ENCODE results near the gene NT5DC3. TPM values are rescaled to one million over a fixed set of nuclear protein-coding genes. Genes with fewer than 3 reads are reported as not detected.

Gene NT5DC3
- total and polyA plus RNA-seq, 2 of the 13 experiments (the other 11 are each of a cell fraction or from before 2014, with no cell fraction given): 3.2 to 6.6 TPM

DNA sequence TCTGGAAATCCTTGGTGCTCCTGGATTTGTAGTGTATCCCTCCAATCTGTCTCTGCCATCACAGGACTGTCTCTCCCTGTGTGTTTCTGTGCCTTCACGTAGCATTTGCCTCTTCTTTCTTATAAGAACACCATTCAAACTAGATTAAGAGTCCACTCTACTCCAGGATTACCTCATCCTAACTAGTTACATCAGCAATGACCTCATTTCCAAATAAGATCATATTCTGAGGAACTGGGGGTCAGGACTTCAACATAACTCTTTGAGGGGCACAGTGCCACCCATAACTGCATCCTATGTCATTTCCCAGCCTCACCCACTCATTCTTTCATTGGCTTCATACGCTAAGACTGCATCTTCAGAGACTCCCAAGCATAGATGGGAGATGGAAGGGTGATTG lies 106.2 kb downstream of the NT5DC3 start:
- Histone ChIP-seq H3K4me3 (replicated peaks in 1 of 3; ENCODE audit: insufficient read depth in 1 of 3, low read depth in 2 of 3, low read length in 3 of 3) (no peak overlapping the region), H4K20me1 (ENCODE audit: insufficient read depth, low read length) (no peaks in the 10 kb centered on the region), H3K9me3 (ENCODE audit: low read length) (0 out of 2 replicates have a peak, but pooled peaks cover 6% of the 10 kb centered on the region), H3K4me2 (ENCODE audit: low read depth, low read length) (no peak overlapping the region), H3K36me3 (replicated peaks in 1 of 2; ENCODE audit: control insufficient read depth in 1 of 2, insufficient read depth in 2 of 2, low read length in 2 of 2) (no peaks in the 10 kb centered on the region), H3K9ac (ENCODE audit: insufficient read depth, low read depth, low read length) (no peak overlapping the region), H3K27ac (ENCODE audit: extremely low read length, insufficient read depth, low read length) (no peak overlapping the region), H3K79me2 (ENCODE audit: insufficient read depth, low read length) (no peaks in the 10 kb centered on the region), H2AFZ (ENCODE audit: low read length) (no peak overlapping the region), H3K4me1 (ENCODE audit: insufficient read depth, low read length) (no peaks in the 10 kb centered on the region), H3K27me3 (ENCODE audit: control insufficient read depth in 1 of 2, insufficient read depth in 2 of 2, low read length in 2 of 2) (no peaks in the 10 kb centered on the region; a peak in 2 of 5 replicates)
- TF ChIP-seq ATF7 (IDR thresholded peaks at IDR 0.05) (peak; percentile 77), ATF7 (CRISPR knock-in tag; IDR thresholded peaks at IDR 0.05) (no peak), MEIS1 (CRISPR knock-in tag; IDR thresholded peaks at IDR 0.05; ENCODE audit: borderline replicate concordance) (no peak), KAT8 (CRISPR knock-in tag; IDR thresholded peaks at IDR 0.05) (no peak)
- BruUV-seq (replicated peaks): no TSS peak
- FAIRE-seq: no peak
- in situ Hi-C loops (cut with HindIII; ENCODE audit: extremely low pct_ligation_motif_present, low pct_unique_long_range_greater_than_20kb): no loop called here
- no peak for ATAC-seq
- ChIA-PET CTCF (ENCODE audit: low intra/inter-chr PET ratio, low total read pairs) (no interaction called here), POLR2A (no interaction called here)
- WGBS (ENCODE audit: low lambda C conversion rate): 18% methylated on average over 2 of the region's 2 CpGs
- intact Hi-C loops (cut with micrococcal nuclease; ENCODE audit: unreplicated experiment): no loop called here
- DNase-seq (ENCODE audit: low spot score): no peak

DNA sequence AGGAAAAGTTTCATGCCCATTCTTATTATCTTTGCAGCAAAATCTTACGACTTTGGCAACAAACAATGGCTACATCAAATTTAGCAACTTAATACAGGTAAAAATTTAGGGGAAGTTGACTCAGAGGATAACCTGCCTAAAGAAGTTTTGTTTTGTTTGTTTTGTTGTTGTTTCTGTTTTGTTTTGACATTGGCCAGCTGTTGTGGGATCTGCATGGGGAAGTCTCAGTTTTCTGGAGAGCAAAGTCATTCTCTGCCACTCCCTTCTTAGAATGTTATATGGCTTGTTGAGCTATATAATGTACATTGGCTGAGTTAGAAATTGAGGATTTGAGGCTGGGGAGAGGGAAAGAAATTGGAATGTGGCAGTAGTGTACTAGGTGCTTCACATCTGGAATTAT lies 109.5 kb downstream of the NT5DC3 start:
- FAIRE-seq (no peak), ATAC-seq (no peak), DNase-seq (ENCODE audit: low spot score) (no peak)
- 3% methylated on average over 1 of the region's 1 CpG for WGBS (ENCODE audit: low lambda C conversion rate)
- intact Hi-C loops (cut with micrococcal nuclease; ENCODE audit: unreplicated experiment): no loop called here
- Histone ChIP-seq H3K4me3 (replicated peaks in 1 of 3; ENCODE audit: insufficient read depth in 1 of 3, low read depth in 2 of 3, low read length in 3 of 3) (no peak overlapping the region), H3K4me1 (ENCODE audit: insufficient read depth, low read length) (no peaks in the 10 kb centered on the region), H3K79me2 (ENCODE audit: insufficient read depth, low read length) (no peaks in the 10 kb centered on the region), H3K27ac (ENCODE audit: extremely low read length, insufficient read depth, low read length) (no peak overlapping the region), H3K9me3 (ENCODE audit: low read length) (0 out of 2 replicates have a peak, but pooled peaks cover 6% of the 10 kb centered on the region), H4K20me1 (ENCODE audit: insufficient read depth, low read length) (no peaks in the 10 kb centered on the region), H3K36me3 (replicated peaks in 1 of 2; ENCODE audit: control insufficient read depth in 1 of 2, insufficient read depth in 2 of 2, low read length in 2 of 2) (no peaks in the 10 kb centered on the region), H3K9ac (ENCODE audit: insufficient read depth, low read depth, low read length) (no peak overlapping the region), H3K27me3 (ENCODE audit: control insufficient read depth in 1 of 2, insufficient read depth in 2 of 2, low read length in 2 of 2) (peaks cover 0 to 4% of the 10 kb centered on the region in 2 experiments; a peak in 2 of 5 replicates), H3K4me2 (ENCODE audit: low read depth, low read length) (no peak overlapping the region), H2AFZ (ENCODE audit: low read length) (no peak overlapping the region)
- ChIA-PET CTCF (ENCODE audit: low intra/inter-chr PET ratio, low total read pairs) (no interaction called here), POLR2A (no interaction called here)
- in situ Hi-C loops (cut with HindIII; ENCODE audit: extremely low pct_ligation_motif_present, low pct_unique_long_range_greater_than_20kb): no loop called here
- no TSS peak for BruUV-seq (replicated peaks)
- TF ChIP-seq, protein P1, sequence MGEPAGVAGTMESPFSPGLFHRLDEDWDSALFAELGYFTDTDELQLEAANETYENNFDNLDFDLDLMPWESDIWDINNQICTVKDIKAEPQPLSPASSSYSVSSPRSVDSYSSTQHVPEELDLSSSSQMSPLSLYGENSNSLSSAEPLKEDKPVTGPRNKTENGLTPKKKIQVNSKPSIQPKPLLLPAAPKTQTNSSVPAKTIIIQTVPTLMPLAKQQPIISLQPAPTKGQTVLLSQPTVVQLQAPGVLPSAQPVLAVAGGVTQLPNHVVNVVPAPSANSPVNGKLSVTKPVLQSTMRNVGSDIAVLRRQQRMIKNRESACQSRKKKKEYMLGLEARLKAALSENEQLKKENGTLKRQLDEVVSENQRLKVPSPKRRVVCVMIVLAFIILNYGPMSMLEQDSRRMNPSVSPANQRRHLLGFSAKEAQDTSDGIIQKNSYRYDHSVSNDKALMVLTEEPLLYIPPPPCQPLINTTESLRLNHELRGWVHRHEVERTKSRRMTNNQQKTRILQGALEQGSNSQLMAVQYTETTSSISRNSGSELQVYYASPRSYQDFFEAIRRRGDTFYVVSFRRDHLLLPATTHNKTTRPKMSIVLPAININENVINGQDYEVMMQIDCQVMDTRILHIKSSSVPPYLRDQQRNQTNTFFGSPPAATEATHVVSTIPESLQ (CRISPR knock-in tag; conservative IDR thresholded peaks at IDR 0.05): no peak
- TF ChIP-seq ATF7-NPFF (CRISPR knock-in tag; IDR thresholded peaks at IDR 0.05; ENCODE audit: low read depth) (no peak), HES4 (CRISPR knock-in tag; IDR thresholded peaks at IDR 0.05; ENCODE audit: borderline replicate concordance) (no peak), ATM (IDR thresholded peaks at IDR 0.05; ENCODE audit: borderline replicate concordance) (no peak), MBNL3 (CRISPR knock-in tag; conservative IDR thresholded peaks at IDR 0.05) (no peak), GABPA (IDR thresholded peaks at IDR 0.05; ENCODE audit: low read depth, low read length) (no peak), GABPA (CRISPR knock-in tag; IDR thresholded peaks at IDR 0.05; ENCODE audit: low read depth) (no peak)
- TF ChIP-seq, protein P2, sequence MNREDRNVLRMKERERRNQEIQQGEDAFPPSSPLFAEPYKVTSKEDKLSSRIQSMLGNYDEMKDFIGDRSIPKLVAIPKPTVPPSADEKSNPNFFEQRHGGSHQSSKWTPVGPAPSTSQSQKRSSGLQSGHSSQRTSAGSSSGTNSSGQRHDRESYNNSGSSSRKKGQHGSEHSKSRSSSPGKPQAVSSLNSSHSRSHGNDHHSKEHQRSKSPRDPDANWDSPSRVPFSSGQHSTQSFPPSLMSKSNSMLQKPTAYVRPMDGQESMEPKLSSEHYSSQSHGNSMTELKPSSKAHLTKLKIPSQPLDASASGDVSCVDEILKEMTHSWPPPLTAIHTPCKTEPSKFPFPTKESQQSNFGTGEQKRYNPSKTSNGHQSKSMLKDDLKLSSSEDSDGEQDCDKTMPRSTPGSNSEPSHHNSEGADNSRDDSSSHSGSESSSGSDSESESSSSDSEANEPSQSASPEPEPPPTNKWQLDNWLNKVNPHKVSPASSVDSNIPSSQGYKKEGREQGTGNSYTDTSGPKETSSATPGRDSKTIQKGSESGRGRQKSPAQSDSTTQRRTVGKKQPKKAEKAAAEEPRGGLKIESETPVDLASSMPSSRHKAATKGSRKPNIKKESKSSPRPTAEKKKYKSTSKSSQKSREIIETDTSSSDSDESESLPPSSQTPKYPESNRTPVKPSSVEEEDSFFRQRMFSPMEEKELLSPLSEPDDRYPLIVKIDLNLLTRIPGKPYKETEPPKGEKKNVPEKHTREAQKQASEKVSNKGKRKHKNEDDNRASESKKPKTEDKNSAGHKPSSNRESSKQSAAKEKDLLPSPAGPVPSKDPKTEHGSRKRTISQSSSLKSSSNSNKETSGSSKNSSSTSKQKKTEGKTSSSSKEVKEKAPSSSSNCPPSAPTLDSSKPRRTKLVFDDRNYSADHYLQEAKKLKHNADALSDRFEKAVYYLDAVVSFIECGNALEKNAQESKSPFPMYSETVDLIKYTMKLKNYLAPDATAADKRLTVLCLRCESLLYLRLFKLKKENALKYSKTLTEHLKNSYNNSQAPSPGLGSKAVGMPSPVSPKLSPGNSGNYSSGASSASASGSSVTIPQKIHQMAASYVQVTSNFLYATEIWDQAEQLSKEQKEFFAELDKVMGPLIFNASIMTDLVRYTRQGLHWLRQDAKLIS (CRISPR knock-in tag; IDR thresholded peaks at IDR 0.05): no peak
- TF ChIP-seq, protein P3, sequence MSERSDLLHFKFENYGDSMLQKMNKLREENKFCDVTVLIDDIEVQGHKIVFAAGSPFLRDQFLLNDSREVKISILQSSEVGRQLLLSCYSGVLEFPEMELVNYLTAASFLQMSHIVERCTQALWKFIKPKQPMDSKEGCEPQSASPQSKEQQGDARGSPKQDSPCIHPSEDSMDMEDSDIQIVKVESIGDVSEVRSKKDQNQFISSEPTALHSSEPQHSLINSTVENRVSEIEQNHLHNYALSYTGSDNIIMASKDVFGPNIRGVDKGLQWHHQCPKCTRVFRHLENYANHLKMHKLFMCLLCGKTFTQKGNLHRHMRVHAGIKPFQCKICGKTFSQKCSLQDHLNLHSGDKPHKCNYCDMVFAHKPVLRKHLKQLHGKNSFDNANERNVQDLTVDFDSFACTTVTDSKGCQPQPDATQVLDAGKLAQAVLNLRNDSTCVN (CRISPR knock-in tag; IDR thresholded peaks at IDR 0.05; ENCODE audit: borderline replicate concordance): no peak

All from HepG2 (cell line).